T-cell (primary cell): ENCODE results near the gene EPO. TPM values are rescaled to one million over a fixed set of nuclear protein-coding genes. Genes with fewer than 3 reads are reported as not detected.

Experiments
- ATAC-seq, 4 experiments: fragments of 200-7000 bp in 3 of 4; fragments of 150-1000 bp in 1 of 4; cut with Tn5 transposase; replicated peaks in 1 of 4; 1 replicate in 3 of 4; 2 replicates in 1 of 4; pipeline ENCODE4 v1.10.0; 2021; ENCODE audit warnings: moderate library complexity in 3 of 4, mild to moderate bottlenecking in 2 of 4, moderate number of reproducible peaks in 1 of 4
- CTCF ChIA-PET, 2 donors: fragments of 300-600 bp; sonication (Branson Sonifier 250); formaldehyde crosslinking; loops; one replicate each; lab custom pipeline; 2022; ENCODE audit warnings: antibody characterized with exemption in 2 of 2; lab: Charles Lee
- POLR2A ChIA-PET, 2 donors: fragments of 300-600 bp; sonication (Branson Sonifier 250); formaldehyde crosslinking; loops; one replicate each; lab custom pipeline; 2022; ENCODE audit warnings: antibody characterized with exemption in 2 of 2; lab: Charles Lee
- DNase-seq, 35 experiments: peaks; one replicate each; pipeline versions ENCODE4 v3.0.0 to v3.0.0-alpha.2; 2013 to 2023
- H3K27ac ChIP-seq: one replicate; pipeline ENCODE4 v1.5.1; 2013; ENCODE audit warnings: low read length
- H3K27me3 ChIP-seq, 2 experiments: replicated peaks in 1 of 2; 1 replicate in 1 of 2; 2 replicates in 1 of 2; pipeline versions ENCODE4 v1.6.1 to v1.7.0; 2013; ENCODE audit warnings: low read length in 1 of 2, mixed read lengths in 1 of 2; ENCODE audit not compliant: control insufficient read depth in 2 of 2, insufficient read depth in 2 of 2; ENCODE audit errors: extremely low read depth in 1 of 2
- H3K36me3 ChIP-seq, 2 donors: 1 replicate in 1 of 2; 2 replicates in 1 of 2; pipeline versions ENCODE4 v1.6.1 to v1.7.0; 2013; ENCODE audit warnings: low read length in 1 of 2; ENCODE audit not compliant: control insufficient read depth in 2 of 2, insufficient read depth in 1 of 2; ENCODE audit errors: extremely low read depth in 1 of 2
- H3K4me1 ChIP-seq, 2 experiments: 1 replicate in 1 of 2; 2 replicates in 1 of 2; pipeline versions ENCODE4 v1.6.1 to v1.7.0; 2013; ENCODE audit warnings: low read length in 2 of 2, mixed read lengths in 1 of 2; ENCODE audit not compliant: insufficient read depth in 2 of 2, control insufficient read depth in 1 of 2; ENCODE audit errors: extremely low read depth in 1 of 2
- H3K4me3 ChIP-seq, 2 donors: 1 replicate in 1 of 2; 2 replicates in 1 of 2; pipeline versions ENCODE4 v1.5.1 to v1.7.0; 2013; ENCODE audit warnings: mild to moderate bottlenecking in 2 of 2, low read length in 1 of 2, moderate library complexity in 1 of 2; ENCODE audit not compliant: control insufficient read depth in 1 of 2; ENCODE audit errors: extremely low read depth in 1 of 2
- H3K9me3 ChIP-seq: 2 replicates; pipeline ENCODE4 v1.7.0; 2013
- H3K27ac Mint-ChIP-seq, 2 donors: one replicate each; pipeline ENCODE4 v1.8.0; 2020 to 2021; ENCODE audit warnings: mild to moderate bottlenecking in 2 of 2, mixed read lengths in 2 of 2
- H3K27me3 Mint-ChIP-seq, 2 donors: one replicate each; pipeline ENCODE4 v1.8.0; 2021 to 2022; ENCODE audit warnings: mixed read lengths in 2 of 2
- H3K36me3 Mint-ChIP-seq: one replicate; pipeline ENCODE4 v1.8.0; 2021; ENCODE audit warnings: mixed read lengths
- H3K4me1 Mint-ChIP-seq, 3 donors: one replicate each; pipeline ENCODE4 v1.8.0; 2020 to 2022; ENCODE audit warnings: mixed read lengths in 3 of 3, mild to moderate bottlenecking in 1 of 3
- H3K4me3 Mint-ChIP-seq, 3 donors: one replicate each; pipeline ENCODE4 v1.8.0; 2020 to 2022; ENCODE audit warnings: mild to moderate bottlenecking in 3 of 3, mixed read lengths in 3 of 3, moderate library complexity in 3 of 3
- H3K9me3 Mint-ChIP-seq, 3 donors: one replicate each; pipeline ENCODE4 v1.8.0; 2020 to 2022; ENCODE audit warnings: mixed read lengths in 3 of 3
- WGBS: methylation state at CpG from one replicate; pipeline ENCODE4 v1.1.5; 2013; ENCODE audit warnings: missing lambda C conversion rate; ENCODE audit not compliant: insufficient coverage; 5-methylcytosine and 5-hydroxymethylcytosine counted together
- total RNA-seq, 35 experiments: library from RNA in 6 of 35; stranded (reverse) in 6 of 35; fragments of 120-200 nt in 1 of 35; gene quantifications; one replicate each; pipeline versions ENCODE4 v1.2.1 to v1.2.4 and lab custom pipeline; 2013 to 2026

Gene EPO
- total RNA-seq, 5 donors from 2014 or later (not counting 1 experiment from before 2014, with no cell fraction given) = not detected

GRCh38 chr7:100736671-100737070 lies 16.4 kb downstream of the EPO start:
- no peak overlapping the region for H3K27ac Mint-ChIP-seq
- ChIA-PET CTCF (no interaction called here), POLR2A (no interaction called here)
- ATAC-seq (no peak), DNase-seq (no peak)
- no peaks in the 10 kb centered on the region for H3K9me3 Mint-ChIP-seq
- no peak overlapping the region for H3K4me3 ChIP-seq
- H3K9me3 ChIP-seq = no peaks in the 10 kb centered on the region
- H3K4me1 Mint-ChIP-seq = peaks cover 2 to 7% (median 5%) of the 10 kb centered on the region in 3 donors
- H3K4me1 ChIP-seq = no peaks in the 10 kb centered on the region
- H3K27ac ChIP-seq = no peak overlapping the region
- H3K36me3 Mint-ChIP-seq = no peaks in the 10 kb centered on the region
- no peaks in the 10 kb centered on the region for H3K36me3 ChIP-seq
- H3K4me3 Mint-ChIP-seq = no peak overlapping the region
- peaks cover 0 to 25% of the 10 kb centered on the region in 2 experiments for H3K27me3 ChIP-seq
- peaks cover 0 to 18% of the 10 kb centered on the region in 2 donors for H3K27me3 Mint-ChIP-seq
- whole genome bisulfite sequencing = 77% methylated on average over 9 of the region's 13 CpGs

- Histone ChIP-seq H3K36me3 (no peaks in the 10 kb centered on the region), H3K27me3 (peaks cover 0 to 19% of the 10 kb centered on the region in 2 experiments), H3K27ac (no peak overlapping the region), H3K9me3 (no peaks in the 10 kb centered on the region), H3K4me1 (peaks cover 0 to under 1% of the 10 kb centered on the region in 2 experiments), H3K4me3 (no peak overlapping the region)
- Mint-ChIP-seq H3K9me3 (peaks cover 0 to 7% (median 0%) of the 10 kb centered on the region in 3 donors), H3K36me3 (peaks cover 3% of the 10 kb centered on the region), H3K27ac (no peak overlapping the region), H3K4me1 (no peaks in the 10 kb centered on the region), H3K27me3 (peaks cover 9 to 15% of the 10 kb centered on the region in 2 donors), H3K4me3 (no peak overlapping the region)
- POLR2A ChIA-PET = no interaction called here
- ATAC-seq (no peak), DNase-seq (no peak)
- 75% methylated on average over 5 of the region's 6 CpGs for WGBS
- CTCF ChIA-PET = no interaction called here
Measured at GRCh38 chr7:100739934-100740333, 19.7 kb downstream of the EPO start.

- H3K27ac Mint-ChIP-seq = no peak overlapping the region
- 100% methylated on average over 9 of the region's 14 CpGs for WGBS
- peaks cover 2 to 4% (median 2%) of the 10 kb centered on the region in 3 donors for H3K4me1 Mint-ChIP-seq
- peaks cover 2 to 47% of the 10 kb centered on the region in 2 experiments for H3K27me3 ChIP-seq
- peaks cover 3% of the 10 kb centered on the region for H3K36me3 Mint-ChIP-seq
- H3K27ac ChIP-seq = no peak overlapping the region
- POLR2A ChIA-PET = no interaction called here
- no peak for ATAC-seq
- H3K36me3 ChIP-seq = no peaks in the 10 kb centered on the region
- peaks cover 0 to 7% (median 0%) of the 10 kb centered on the region in 3 donors for H3K9me3 Mint-ChIP-seq
- CTCF ChIA-PET = interaction anchor here in 1 of 2 donors (1.0 kb wide), 1 partner anchor 39 kb away, joined by 4 read pairs; the partner anchor contains the start of gene POP7
- H3K4me3 ChIP-seq = no peak overlapping the region
- H3K4me3 Mint-ChIP-seq = no peak overlapping the region
- peaks cover 0 to 4% of the 10 kb centered on the region in 2 experiments for H3K4me1 ChIP-seq
- no peak for DNase-seq
- no peaks in the 10 kb centered on the region for H3K9me3 ChIP-seq
- peaks cover 20 to 38% of the 10 kb centered on the region in 2 donors for H3K27me3 Mint-ChIP-seq
Measured at GRCh38 chr7:100744605-100745004, 24.3 kb downstream of the EPO start.

- CTCF ChIA-PET = interaction anchor here in 1 of 2 donors (0.5 to 1.0 kb wide), 2 partner anchors 39 to 43 kb away, joined by 3 to 4 read pairs; partner anchors contain the start of gene POP7
- 29% methylated on average over 27 of the region's 28 CpGs for WGBS
- Mint-ChIP-seq H3K4me3 (peak overlapping the region; percentile 37 to 66 (median 60)), H3K9me3 (peaks cover 0 to 7% (median 0%) of the 10 kb centered on the region in 3 donors), H3K4me1 (peaks cover 2 to 4% (median 2%) of the 10 kb centered on the region in 3 donors), H3K36me3 (peaks cover 3% of the 10 kb centered on the region), H3K27ac (no peak overlapping the region), H3K27me3 (peaks cover 20 to 35% of the 10 kb centered on the region in 2 donors)
- Histone ChIP-seq H3K4me1 (peaks cover 0 to 4% of the 10 kb centered on the region in 2 experiments), H3K36me3 (no peaks in the 10 kb centered on the region), H3K4me3 (no peak overlapping the region), H3K27me3 (peaks cover 2 to 47% of the 10 kb centered on the region in 2 experiments), H3K9me3 (no peaks in the 10 kb centered on the region), H3K27ac (no peak overlapping the region)
- POLR2A ChIA-PET = no interaction called here
- DNase-seq (peak in 15 of 35 experiments; percentile 3 to 48 (median 21)), ATAC-seq (peak in 2 of 4 experiments; percentile 26 to 29)
Measured at GRCh38 chr7:100745184-100745583, 24.9 kb downstream of the EPO start.

- no peak overlapping the region for H3K4me3 ChIP-seq
- H3K9me3 Mint-ChIP-seq = no peaks in the 10 kb centered on the region
- H3K4me1 Mint-ChIP-seq = no peaks in the 10 kb centered on the region
- no peaks in the 10 kb centered on the region for H3K4me1 ChIP-seq
- no peak overlapping the region for H3K27ac Mint-ChIP-seq
- CTCF ChIA-PET = interaction anchor here in 1 of 2 donors (0.6 to 0.7 kb wide), 3 partner anchors 69 to 317 kb away, joined by 3 to 6 read pairs (median 3); no protein-coding TSS in a partner anchor
- no peak overlapping the region for H3K27ac ChIP-seq
- 55% methylated on average over 4 of the region's 5 CpGs for WGBS
- ATAC-seq (no peak), DNase-seq (no peak)
- no peaks in the 10 kb centered on the region for H3K36me3 ChIP-seq
- POLR2A ChIA-PET = no interaction called here
- peaks cover 21 to 28% of the 10 kb centered on the region in 2 donors for H3K27me3 Mint-ChIP-seq
- no peaks in the 10 kb centered on the region for H3K9me3 ChIP-seq
- no peaks in the 10 kb centered on the region for H3K36me3 Mint-ChIP-seq
- peaks cover 4 to 34% of the 10 kb centered on the region in 2 experiments for H3K27me3 ChIP-seq
- H3K4me3 Mint-ChIP-seq = no peak overlapping the region
Measured at GRCh38 chr7:100752994-100753393, 32.7 kb downstream of the EPO start.

- CTCF ChIA-PET = interaction anchor here in 1 of 2 donors (0.6 to 0.7 kb wide), 3 partner anchors 68 to 316 kb away, joined by 3 to 6 read pairs (median 3); no protein-coding TSS in a partner anchor
- Mint-ChIP-seq H3K27ac (no peak overlapping the region), H3K4me1 (no peaks in the 10 kb centered on the region), H3K27me3 (peaks cover 18 to 22% of the 10 kb centered on the region in 2 donors), H3K36me3 (no peaks in the 10 kb centered on the region), H3K4me3 (no peak overlapping the region), H3K9me3 (no peaks in the 10 kb centered on the region)
- no peaks in the 10 kb centered on the region for H3K36me3 ChIP-seq
- peaks cover 3 to 30% of the 10 kb centered on the region in 2 experiments for H3K27me3 ChIP-seq
- no peak overlapping the region for H3K4me3 ChIP-seq
- ATAC-seq = no peak
- WGBS = 67% methylated on average over 1 of the region's 3 CpGs
- POLR2A ChIA-PET = no interaction called here
- H3K27ac ChIP-seq = no peak overlapping the region
- H3K9me3 ChIP-seq = no peaks in the 10 kb centered on the region
- no peaks in the 10 kb centered on the region for H3K4me1 ChIP-seq
- no peak for DNase-seq
Measured at GRCh38 chr7:100753750-100754149, 33.5 kb downstream of the EPO start.
